RPMI7951 (cell line): ENCODE measurements around the gene ATG7. TPM values are rescaled to one million over a fixed set of nuclear protein-coding genes. Genes with fewer than 3 reads are reported as not detected.
A peak's percentile ranks its signal among the peaks of the same experiment; 100 is the strongest.

ENCODE experiments used
- DNase-seq: peaks from one replicate; pipeline ENCODE4 v3.0.0-alpha.2; 2012; ENCODE audit warnings: low read depth
- total RNA-seq: library from RNA; depleted of rRNA; stranded (reverse); fragments of >200 nt; shearing (Covaris generic); gene quantifications from 2 replicates; pipeline ENCODE4 v1.2.3, GENCODE V29; 2014

ATG7 gene
- total RNA-seq, 1 experiment from 2014 or later: 103 TPM

DNA sequence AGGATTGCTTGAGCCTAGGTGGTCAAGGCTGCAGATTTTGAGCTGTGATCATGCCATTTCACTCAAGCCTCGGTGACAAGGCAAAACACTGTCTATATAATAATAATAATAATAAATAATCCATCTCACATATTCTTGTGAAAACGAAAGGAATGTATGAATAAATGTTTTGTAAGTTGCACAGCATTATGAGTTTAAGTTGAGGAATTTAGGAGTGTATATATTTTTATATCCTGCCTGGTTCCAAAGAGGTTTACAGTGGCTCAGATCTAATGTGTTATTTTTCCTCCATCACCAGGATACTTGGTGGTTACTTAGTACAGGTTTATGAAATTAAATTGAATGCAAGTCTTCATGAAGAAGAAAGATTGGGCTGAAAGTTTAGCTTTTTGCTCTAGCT lies 77.2 kb downstream of the ATG7 start:
- DNase-seq: no peak

DNA sequence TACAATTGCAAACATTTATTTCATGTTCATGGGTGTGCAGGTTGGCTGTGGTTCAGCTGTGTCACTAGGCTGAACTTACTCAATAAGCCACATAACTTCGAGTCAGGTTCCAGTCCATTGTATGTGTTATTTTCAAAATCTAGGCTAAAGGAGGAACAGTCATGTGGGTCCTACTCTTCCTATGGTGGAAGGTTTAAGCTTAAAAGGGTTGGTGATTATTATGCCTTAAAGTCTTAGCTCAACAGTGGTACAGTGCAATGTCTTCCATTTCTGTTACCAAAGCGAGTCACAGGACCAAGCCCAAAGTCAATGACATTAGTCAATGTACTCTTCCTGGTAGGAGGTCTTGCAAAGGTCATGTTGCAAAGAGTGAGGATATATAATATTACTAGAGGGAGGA lies 78.2 kb downstream of the ATG7 start:
- peak; percentile 17 for DNase-seq

DNA sequence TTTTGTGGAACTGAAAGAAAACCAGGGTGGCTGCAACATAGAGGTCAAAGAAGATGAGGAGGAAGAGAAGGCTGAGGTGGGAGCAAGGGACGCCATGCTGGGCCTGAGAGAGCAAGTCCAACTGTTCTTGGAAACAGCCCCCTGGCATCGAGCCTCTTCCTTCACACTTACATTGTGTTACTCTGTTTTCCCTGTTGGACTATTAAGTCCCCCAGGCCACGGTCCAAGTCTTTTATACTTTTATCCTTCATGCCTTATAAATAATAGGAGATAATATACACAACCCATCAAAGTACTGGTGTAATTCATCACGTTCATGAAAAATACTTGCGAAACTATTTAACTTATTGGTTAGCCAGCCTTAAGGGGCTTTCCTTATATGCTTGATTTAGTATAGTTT lies 79.3 kb downstream of the ATG7 start:
- no peak for DNase-seq

DNA sequence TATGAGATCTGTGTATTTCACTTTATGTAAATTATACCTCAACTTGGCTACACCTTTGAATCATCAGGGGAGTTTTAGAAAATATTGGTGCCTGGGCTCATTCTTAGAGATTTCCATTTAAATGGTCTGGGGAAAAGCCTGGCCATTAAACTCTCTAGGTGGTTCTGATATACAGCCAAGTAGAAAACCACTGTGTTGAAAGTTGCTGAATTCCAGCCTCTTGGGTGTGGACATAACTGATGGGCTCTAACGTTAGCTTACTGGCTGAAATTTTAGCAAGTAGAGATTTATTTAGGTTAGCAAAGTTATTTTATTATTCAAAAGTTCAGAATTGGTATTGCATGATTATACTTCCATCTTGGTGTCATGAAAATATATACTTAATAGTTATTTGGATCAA lies 84.1 kb downstream of the ATG7 start:
- no peak for DNase-seq

DNA sequence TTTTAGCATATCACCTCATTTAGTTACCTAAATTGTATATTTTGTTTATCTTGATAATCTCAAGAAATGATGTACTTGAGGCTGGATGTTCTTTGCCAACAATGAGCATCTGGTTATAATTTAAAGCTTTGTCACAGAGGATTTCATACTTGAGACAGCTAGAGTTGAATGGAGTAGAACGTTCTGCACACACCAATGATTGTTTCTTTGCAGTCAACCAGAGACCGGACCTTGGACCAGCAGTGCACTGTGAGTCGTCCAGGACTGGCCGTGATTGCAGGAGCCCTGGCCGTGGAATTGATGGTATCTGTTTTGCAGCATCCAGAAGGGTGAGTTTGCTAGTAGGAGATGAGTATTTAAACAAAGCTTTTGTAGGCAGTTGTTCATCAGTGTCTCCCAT lies 90.4 kb downstream of the ATG7 start:
- DNase-seq: peak; percentile 28

DNA sequence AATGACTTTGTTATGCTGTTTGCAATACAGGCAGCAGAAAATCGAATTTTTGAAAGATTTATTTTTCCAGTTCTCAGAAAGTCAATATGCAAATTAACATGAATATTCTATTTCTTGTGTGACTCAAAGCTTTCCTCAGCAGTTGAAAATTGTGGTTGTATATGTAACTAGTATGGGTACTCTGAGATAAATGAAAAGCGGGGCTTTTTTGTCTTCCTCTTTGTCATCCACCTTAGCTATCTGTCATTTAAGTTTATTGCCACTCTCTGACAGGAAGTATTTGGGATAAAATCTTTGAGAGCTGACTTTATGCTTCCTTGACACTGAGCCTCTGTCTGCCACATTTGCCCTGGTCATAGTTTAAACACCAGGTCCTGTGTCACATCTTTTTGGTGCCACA lies 91.5 kb downstream of the ATG7 start:
- no peak for DNase-seq

DNA sequence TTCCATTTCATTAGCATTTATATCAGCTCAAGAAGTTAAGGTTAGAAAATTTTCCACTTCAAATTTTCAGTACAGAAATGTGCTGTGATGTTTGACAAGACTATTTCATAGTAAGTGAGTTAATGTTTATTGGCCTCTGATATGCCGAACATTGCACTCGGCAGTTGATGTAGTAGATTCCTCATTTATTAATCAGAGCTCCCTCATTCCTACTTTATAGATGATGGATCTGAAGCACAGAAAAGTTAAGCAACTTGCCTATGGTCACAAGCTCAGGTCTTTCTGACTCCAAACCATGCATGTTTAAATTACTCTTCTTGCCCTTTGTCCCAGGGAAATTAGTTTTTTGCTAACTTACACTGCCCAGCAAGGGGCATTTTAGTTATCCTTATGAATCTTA lies 92.0 kb downstream of the ATG7 start:
- no peak for DNase-seq

DNA sequence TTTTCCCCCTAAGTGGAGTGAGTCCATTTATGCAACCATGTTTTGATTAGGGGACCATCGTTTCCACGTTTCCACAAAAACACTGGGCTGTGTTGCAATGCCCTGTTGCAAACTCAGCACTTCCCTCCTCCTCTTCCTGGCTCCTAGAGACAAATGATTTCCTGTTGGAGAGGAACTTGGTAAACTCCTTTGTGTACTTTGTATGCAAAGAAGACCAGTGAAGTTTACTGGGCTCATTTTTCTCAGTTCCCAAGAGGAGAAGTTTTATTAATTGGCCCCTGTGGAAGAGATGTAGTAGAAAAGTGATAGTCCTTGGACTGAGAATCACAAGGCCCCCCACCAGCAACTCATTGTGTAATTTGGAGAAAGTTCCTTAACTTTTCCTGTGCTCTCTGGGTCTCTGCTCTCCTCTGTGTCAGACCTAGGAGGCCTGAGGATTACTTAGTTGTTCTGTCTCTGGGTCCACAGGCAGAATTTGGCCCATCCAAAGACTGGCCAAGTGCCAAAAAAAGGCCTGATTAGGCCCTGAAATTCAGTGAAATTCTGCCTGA lies 95.0 kb downstream of the ATG7 start:
- peak; percentile 62 for DNase-seq

DNA sequence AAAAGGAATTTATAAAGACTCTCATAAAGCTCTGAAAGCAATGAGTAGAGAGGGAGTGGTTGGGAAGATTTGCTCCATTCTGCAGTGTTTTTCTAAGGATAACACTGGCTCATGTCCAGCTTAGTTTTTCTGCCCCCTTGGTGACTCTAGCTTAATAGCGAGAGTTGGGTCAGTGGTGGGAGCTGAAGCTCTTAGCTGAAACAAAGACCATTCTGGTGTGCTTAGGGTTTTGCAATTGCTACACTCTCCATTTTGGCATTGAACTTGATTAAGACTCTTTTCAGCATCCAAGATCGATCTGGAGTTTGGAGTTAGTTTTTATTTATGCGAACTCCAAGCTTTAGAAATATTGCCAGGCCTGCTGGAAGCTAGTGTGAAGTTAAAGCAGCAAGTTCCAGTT lies 98.0 kb downstream of the ATG7 start:
- DNase-seq: no peak

DNA sequence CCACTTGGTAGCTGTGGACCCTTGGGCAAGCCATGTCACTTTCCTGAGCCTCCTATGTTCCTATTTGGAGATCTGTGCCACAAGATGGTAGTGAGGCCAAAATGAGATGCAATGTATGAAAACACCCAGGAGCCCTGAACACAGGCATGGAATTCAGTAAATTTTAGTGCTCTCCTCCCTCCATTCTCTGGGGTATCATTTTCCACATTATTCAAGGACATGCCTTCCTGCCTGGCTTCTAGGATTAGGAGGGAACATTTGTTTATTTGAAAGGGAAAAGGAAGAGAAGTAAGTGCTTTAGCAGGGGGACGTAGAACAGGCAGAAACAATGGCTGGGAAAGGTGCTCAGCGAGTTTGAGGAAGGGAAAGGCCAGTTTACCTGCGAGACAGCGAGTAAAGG lies 98.8 kb downstream of the ATG7 start:
- no peak for DNase-seq

DNA sequence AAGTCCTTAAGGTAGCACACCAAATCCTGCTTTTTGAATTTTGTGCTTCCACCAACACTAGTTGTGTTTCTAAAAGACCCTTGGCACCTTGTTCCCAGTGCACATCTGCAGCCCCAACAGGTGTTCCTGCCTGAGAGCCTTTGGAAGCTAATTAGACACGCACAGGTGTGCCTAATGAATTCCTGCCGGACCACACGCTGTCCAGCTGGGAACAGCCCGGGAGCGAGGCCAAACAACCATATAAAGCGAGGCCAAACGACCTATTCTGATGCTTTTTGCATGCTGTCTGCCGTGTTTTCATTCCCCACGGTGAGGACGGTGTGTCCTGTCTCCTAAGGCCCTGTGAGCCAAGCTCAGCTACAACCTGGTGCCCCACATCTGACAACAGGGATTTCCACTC lies 99.5 kb downstream of the ATG7 start:
- no peak for DNase-seq

DNA sequence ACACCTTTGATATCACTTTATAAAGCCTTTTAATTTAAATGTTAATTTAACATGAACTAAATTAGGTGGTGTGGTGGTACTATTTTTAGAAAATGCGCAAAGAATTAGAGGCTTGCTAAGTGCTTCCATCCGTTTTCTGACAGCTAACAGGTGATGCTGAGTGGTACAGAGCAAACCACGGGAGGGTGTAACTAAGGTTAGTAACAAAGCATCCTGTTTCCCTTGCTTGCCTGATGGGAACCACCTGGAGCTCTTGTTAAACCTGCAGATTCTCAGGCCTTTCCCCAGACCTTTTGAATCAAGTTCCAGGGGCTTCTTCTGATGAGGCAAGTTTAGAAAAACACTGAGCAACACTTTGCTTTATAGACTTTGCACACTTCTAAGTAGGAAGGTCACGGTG lies 101.0 kb downstream of the ATG7 start:
- no peak for DNase-seq

DNA sequence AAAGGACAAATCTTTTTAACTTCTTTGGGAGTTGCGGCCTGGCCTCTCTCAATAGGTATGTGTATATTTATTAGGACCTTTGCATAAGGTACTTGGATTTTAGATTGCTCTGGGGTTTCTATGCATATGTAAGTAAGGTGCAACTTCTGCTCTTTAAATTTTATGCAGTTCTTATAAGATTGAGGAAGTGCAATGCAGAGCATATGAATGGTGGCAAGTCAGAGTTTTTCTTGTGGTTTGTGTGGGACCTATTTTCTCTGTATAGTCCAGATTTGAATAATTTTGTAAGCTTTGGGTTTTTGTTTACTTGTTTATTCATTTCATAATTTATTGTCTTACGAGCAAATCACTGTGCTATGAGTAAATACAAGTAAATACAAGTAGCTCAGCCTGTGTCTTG lies 101.5 kb downstream of the ATG7 start:
- no peak for DNase-seq

DNA sequence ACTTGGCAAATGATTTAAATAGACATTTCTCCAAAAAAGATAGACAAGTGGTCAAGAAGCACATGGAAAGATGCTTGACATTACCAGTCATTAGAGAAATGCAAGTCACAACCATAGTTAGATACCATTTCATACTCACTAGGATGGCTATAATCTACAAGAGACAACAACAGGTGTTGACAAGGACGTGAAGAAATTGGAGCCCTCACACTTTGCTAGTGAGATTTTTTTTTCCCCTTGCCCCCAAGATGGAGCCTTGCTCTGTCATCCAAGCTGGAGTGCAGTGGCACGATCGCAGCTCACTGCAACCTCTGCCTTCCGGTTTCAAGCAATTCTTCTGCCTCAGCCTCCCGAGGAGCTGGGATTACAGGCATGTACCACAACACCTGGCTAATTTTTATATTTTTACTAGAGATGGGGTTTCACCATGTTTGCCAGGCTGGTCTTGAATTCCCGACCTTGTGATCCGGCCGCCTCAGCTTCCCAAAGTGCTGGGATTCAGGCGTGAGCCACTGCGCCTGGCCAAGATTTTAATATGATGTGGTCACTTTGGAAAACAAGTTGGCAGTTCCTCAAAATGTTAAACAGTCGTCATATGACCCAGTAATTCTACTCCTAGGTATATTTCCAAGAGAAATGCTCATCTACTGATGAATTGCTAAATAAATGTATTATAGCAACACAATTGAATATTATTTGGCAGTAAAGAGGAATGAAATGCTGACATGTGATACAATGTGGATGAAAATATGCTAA lies 103.3 kb downstream of the ATG7 start:
- DNase-seq: no peak

DNA sequence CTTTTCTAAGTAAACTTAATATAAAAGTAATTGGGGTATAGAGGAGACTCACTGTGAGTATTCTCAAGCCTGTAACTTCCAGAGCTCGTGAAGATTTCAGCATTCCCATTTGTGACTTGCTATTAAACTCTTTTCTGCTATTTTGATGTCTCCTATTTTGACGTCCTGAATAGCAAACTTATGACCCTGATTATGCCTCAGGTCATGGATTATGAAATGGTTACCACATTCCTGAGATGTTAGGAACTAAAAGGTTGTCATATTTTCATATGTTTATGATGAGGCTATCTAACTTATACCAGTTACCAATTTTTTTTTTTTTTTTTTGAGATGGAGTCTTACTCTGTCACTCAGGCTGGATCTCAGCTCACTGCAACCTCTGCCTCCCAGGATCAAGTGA lies 105.5 kb downstream of the ATG7 start:
- no peak for DNase-seq

DNA sequence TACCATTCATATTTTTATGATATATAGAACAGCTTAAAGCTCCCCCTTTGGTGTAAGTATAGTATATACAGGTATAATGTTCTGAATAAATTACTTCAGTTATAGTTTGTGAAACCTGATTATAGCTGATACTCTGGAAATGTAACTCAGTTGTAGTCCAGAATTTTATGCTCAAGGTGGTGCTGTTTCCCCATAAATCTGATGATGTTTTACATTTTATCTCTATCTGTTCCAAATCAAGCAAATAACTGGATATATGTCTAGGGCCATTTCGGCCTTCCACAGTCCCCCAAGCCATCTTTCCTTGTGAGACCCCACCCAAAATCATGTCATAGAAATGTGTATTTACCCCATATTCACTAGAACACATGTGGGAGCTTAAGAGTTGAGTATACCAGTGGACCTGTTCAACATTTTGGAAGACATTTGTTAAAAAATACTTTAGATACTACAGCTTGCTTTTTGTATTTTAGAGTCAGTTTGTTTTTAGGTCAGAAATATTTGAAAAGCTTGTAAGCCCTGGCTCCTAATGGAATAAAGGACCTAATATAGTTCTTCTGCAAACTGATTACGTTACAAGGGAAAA lies 107.1 kb downstream of the ATG7 start:
- DNase-seq: peak; percentile 66

DNA sequence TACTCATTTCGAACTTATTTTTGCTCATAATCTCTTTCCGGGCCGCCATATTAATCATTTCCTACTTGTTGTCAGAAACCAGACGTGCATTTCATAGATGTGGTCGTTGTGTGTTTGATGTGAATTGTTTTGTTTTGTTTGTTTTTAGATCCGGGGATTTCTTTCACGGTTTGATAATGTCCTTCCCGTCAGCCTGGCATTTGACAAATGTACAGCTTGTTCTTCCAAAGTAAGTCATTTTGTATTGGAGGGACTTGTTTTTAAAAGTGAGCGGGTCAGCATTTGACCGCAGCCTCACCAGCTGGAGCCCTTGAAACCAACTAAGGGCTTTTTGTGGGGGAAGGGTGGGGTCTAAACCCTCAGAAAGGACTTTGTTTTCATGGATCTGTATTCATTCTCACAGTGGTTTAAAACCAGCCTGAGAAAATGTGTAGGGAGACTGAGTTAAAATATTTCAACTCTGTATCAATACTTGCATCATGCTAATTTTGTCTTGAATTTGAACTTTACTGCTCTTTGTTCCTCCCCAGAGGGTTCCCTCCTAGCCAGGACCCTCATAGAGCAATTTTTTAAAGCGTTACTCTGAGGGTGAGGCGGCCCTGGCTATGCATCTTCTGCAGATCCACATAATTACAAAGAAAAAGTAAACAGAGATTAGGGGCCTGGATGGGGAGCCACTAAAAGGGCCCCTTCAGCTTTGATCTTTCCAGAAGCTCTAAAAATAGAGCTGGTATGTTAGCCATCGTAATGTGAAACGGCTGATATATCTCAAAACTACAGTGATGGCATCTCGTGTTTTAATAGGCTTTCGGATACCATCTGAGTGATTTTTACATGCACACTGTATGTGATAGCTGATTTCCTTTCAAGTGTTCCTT lies 107.9 kb downstream of the ATG7 start:
- DNase-seq: peak; percentile 63

DNA sequence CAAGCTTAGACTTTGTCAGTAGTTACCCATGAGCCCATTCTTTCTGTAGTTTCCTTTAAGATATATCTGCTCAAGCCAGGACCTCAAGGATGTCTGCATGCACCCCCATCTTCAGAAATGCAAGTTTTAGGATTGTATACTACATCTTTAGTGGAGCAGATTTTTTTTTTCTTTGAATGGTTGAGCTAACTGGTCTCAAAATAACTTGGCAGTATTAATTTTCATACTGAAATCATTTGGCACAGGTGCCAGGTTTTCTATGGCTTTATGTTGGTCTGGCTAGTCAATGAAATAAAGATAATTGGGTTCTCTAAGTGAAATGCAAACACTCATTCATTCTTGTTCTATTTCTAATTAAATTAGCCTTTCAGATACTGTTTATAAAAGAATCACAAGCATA lies 108.9 kb downstream of the ATG7 start:
- DNase-seq: no peak

DNA sequence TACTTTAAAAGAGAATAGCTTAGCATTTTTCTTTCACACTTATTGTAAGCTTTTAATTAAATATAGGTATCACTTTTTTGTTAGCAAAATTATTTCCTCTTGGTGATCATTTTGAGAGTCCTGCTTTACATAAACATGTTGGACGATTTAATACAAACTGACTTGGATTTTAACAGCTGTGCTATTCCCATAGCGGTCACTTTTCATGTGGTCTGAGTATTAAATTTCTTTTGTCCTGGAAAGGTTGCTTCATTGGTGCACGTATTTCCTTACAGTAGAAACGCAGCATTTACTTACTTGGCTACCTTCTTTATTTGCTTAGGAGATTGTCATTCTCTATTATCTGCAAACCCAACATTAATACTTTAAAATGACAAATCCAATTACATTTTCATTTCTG lies 109.4 kb downstream of the ATG7 start:
- DNase-seq: peak; percentile 41

DNA sequence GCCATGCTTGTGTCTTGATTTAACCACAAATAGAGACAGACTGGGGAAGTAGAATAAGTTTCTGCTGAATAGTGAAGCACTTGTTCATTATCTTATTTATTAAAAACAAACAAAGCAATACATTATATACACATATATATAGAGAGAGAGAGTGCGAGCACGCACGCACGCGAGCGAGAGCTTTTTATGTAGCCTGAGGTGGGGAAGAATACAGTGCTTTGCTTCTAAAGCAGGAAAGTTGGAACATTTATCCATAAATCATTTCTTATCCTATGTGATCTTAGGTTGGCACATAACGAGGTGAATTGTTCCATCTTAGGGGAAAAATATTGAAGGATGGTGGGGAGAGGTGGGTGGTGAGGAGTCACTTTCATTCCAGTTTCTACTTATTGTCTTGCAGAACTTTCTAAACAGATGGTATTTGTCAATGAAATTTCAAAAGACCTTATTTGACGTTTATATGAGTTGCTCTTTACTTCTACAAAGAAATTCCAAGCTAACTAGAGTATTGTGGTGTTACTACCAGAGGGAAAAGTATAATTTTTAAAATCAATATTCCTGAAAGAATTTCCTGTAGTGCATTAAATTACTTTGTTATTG lies 110.0 kb downstream of the ATG7 start:
- peak; percentile 23 for DNase-seq

DNA sequence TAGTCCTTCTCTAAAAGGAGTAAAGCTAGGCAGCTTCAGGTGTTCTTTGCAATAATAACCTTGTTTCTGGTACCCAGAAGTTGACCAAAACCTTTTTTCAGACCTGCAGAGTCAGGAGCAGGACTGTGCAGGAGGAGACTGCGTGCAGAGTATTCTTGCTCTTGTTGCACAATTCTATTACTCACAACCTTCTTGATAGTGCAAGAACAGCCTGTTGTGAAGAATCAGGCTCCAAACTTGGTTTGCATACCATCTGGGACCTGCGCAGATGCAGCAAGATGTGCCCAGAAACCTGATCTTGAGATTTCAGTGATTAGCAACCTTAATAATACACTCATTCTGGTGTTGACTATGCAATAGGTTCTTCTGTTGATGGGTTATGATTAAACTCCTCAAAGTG lies 111.9 kb downstream of the ATG7 start:
- DNase-seq: peak; percentile 18

DNA sequence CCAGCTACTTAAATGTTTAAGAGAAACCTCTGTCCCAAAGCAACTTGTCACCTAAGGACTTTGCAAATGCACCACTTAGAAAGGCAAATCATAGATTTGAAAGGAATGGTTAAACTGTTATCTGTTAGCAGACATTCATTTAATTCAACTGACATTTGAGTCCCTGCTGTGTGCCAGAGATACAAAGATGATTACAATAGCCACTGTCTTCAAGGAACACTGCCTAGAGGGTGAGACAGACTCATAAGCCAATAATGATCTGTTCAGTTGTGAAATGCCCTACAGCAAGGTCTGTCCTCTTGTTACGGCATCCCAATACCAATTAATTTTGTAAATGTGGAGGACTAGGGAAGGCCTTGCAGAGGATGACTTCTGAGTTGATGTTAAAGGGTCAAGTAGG lies 113.1 kb downstream of the ATG7 start:
- DNase-seq: peak; percentile 84
